C4-2B (cell line): Measurements from ENCODE around the gene GSX1.

Experiments used
- CTCF ChIP-seq: fragments of 450-650 bp; conservative IDR thresholded peaks from 2 replicates; pipeline ENCODE4 v1.5.1; 2017; ENCODE audit warnings: mild to moderate bottlenecking
- ZFX ChIP-seq: fragments of 450-650 bp; IDR thresholded peaks from 2 replicates; pipeline ENCODE4 v1.6.1; 2017

GRCh38 chr13:27796544-27797227 lies 4.4 kb downstream of the GSX1 start:
- TF ChIP-seq CTCF: no peak
- no peak for TF ChIP-seq ZFX
